Measurements from ENCODE around the gene GSG1L.
"Not testable (repeated sequence)": the region's sequence is repeated elsewhere in the genome, so short reads cannot be mapped to it uniquely, and the experiment has no call there.

Gene GSG1L

GRCh38 chr16:27950206-27950887, 113.2 kb downstream of the GSG1L start:
- DNase-seq (ENCODE audit: low spot score), result no peak

GRCh38 chr16:27947696-27948095, 115.8 kb downstream of the GSG1L start:
- no peak for DNase-seq (ENCODE audit: low spot score)

- DNase-seq (ENCODE audit: low spot score), result no peak
Measured at GRCh38 chr16:27945233-27945973, 118.1 kb downstream of the GSG1L start.

GRCh38 chr16:27943766-27944165, 119.7 kb downstream of the GSG1L start:
- no peak for DNase-seq (ENCODE audit: low spot score)

GRCh38 chr16:27942071-27942470, 121.4 kb downstream of the GSG1L start:
- DNase-seq (ENCODE audit: low spot score), result not testable (repeated sequence)

GRCh38 chr16:27935076-27935475, 128.4 kb downstream of the GSG1L start:
- DNase-seq (ENCODE audit: low spot score), result no peak

- no peak for DNase-seq (ENCODE audit: low spot score)
Measured at GRCh38 chr16:27932542-27933135, 130.9 kb downstream of the GSG1L start.

GRCh38 chr16:27929818-27930217, 133.7 kb downstream of the GSG1L start:
- DNase-seq (ENCODE audit: low spot score), result no peak

- no peak for DNase-seq (ENCODE audit: low spot score)
Measured at GRCh38 chr16:27928542-27928941, 135.0 kb downstream of the GSG1L start.

GRCh38 chr16:27927266-27927901, 136.1 kb downstream of the GSG1L start:
- DNase-seq (ENCODE audit: low spot score), result no peak

GRCh38 chr16:27925612-27926011, 137.9 kb downstream of the GSG1L start:
- no peak for DNase-seq (ENCODE audit: low spot score)

GRCh38 chr16:27924411-27925118, 138.9 kb downstream of the GSG1L start:
- no peak for DNase-seq (ENCODE audit: low spot score)

GRCh38 chr16:27923751-27924150, 139.8 kb downstream of the GSG1L start:
- DNase-seq (ENCODE audit: low spot score), result no peak

GRCh38 chr16:27922433-27922832, 141.1 kb downstream of the GSG1L start:
- DNase-seq (ENCODE audit: low spot score), result no peak

GRCh38 chr16:27921134-27921533, 142.4 kb downstream of the GSG1L start:
- no peak for DNase-seq (ENCODE audit: low spot score)

- DNase-seq (ENCODE audit: low spot score), result no peak
Measured at GRCh38 chr16:27920391-27920891, 143.1 kb downstream of the GSG1L start.

GRCh38 chr16:27918755-27919154, 144.8 kb downstream of the GSG1L start:
- DNase-seq (ENCODE audit: low spot score), result no peak

GRCh38 chr16:27917949-27918348, 145.6 kb downstream of the GSG1L start:
- DNase-seq (ENCODE audit: low spot score), result no peak

- DNase-seq (ENCODE audit: low spot score), result no peak
Measured at GRCh38 chr16:27911486-27911885, 152.0 kb downstream of the GSG1L start.

GRCh38 chr16:27907457-27907972, 156.0 kb downstream of the GSG1L start:
- DNase-seq (ENCODE audit: low spot score), result no peak

GRCh38 chr16:27906883-27907282, 156.6 kb downstream of the GSG1L start:
- no peak for DNase-seq (ENCODE audit: low spot score)
